ENCODE measurements around the gene PLCL2. TPM values are rescaled to one million over a fixed set of nuclear protein-coding genes. Genes with fewer than 3 reads are reported as not detected.

PLCL2 gene
- total and polyA plus RNA-seq, 2 donors (not counting 3 experiments of a cell fraction or from before 2014, with no cell fraction given): 2.3 to 10.7 TPM

DNA sequence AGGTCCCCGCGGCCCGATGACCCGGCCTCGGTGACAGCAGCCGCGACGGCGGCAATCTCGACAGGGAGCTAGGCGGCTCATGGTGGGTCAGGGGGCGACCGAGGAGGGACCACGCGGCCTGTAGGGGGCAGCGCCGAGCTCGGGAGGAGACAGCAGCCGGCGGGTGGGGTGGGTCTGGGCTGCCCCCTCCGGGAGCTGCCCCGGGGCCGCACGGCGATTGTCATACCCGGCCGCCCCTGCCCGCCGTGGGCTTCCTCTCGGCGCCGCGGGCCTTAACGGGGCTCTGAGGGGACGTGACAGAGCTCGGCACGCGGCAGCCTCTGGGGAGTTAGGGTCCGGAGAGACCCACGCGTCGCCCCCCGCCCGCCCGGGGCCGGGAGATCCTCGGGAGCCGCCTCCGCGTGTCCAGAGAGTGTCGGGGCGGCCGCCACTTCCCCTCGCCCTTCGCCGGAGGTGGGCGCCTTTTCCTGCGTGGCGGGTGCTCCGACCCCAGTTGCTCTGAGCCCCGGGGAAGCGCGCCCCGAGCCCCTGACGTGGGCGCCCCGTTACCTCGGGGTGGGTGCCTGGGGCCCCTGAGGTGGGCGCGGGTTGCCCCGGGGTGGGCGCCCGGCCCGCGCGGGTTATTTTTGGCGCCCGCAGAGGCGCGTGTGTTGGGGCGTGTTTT is 539 bp upstream of the PLCL2 start:
- Histone ChIP-seq H3K4me1 (ENCODE audit: control insufficient read depth, extremely low read depth, insufficient read depth, low read length) (peaks cover 16% of the 10 kb centered on the region), H4K20me1 (replicated peaks; ENCODE audit: control insufficient read depth, extremely low read depth, insufficient read depth, low read length) (no peaks in the 10 kb centered on the region), H3K4me3 (replicated peaks in 1 of 3; ENCODE audit: insufficient read depth in 1 of 3, low read depth in 1 of 3, low read length in 3 of 3) (peak overlapping the region; percentile 93 to 97 (median 95)), H3K9ac (replicated peaks; ENCODE audit: extremely low read depth, insufficient read depth, low read length) (peak overlapping the region; percentile 80), H3K36me3 (ENCODE audit: control insufficient read depth in 2 of 2, extremely low read depth in 1 of 2, insufficient read depth in 2 of 2, low read length in 2 of 2) (no peaks in the 10 kb centered on the region), H3K27ac (ENCODE audit: insufficient read depth, low read depth, low read length) (peak overlapping the region; percentile 50), H3K9me3 (replicated peaks; ENCODE audit: control insufficient read depth, insufficient read depth, low read length) (no peaks in the 10 kb centered on the region), H2AFZ (ENCODE audit: low read depth, low read length) (peak overlapping the region; percentile 85), H3K9me1 (replicated peaks; ENCODE audit: control insufficient read depth, extremely low read depth, insufficient read depth, low read length) (no peaks in the 10 kb centered on the region), H3K4me2 (ENCODE audit: insufficient read depth, low read length) (peak overlapping the region; percentile 58), H3K27me3 (ENCODE audit: control insufficient read depth in 2 of 2, insufficient read depth in 2 of 2, low read length in 2 of 2) (no peaks in the 10 kb centered on the region), H3K79me2 (ENCODE audit: control insufficient read depth, insufficient read depth, low read length) (peaks cover 11% of the 10 kb centered on the region)
- DNase-seq (ENCODE audit: low read depth, low spot score): peak; percentile 55
- POLR2A ChIA-PET: interaction anchor here (0.7 kb wide), 1 partner anchor 348 kb away, joined by 5 read pairs; no protein-coding TSS in a partner anchor
- dilution Hi-C loops (cut with MboI; ENCODE audit: extremely low pct_ligation_motif_present, low sequenced_read_pairs) (no loop called here), intact Hi-C loops (cut with micrococcal nuclease) (loop anchor here (1.0 to 2.0 kb wide), 6 partner anchors 20 to 349 kb away; no protein-coding TSS in a partner anchor)
- TF ChIP-seq GATA2 (IDR thresholded peaks at IDR 0.05; ENCODE audit: insufficient read depth, insufficient read length, low read depth, low read length) (no peak), FOS (IDR thresholded peaks at IDR 0.05; ENCODE audit: borderline replicate concordance, insufficient read depth, low read length) (peak; percentile 4), POLR2A (IDR thresholded peaks at IDR 0.05; ENCODE audit: low read depth, low read length) (no peak), POLR2AphosphoS5 (IDR thresholded peaks at IDR 0.05; ENCODE audit: insufficient read depth, low read depth, low read length) (peak; percentile 29)
- TF ChIP-seq, protein P1, sequence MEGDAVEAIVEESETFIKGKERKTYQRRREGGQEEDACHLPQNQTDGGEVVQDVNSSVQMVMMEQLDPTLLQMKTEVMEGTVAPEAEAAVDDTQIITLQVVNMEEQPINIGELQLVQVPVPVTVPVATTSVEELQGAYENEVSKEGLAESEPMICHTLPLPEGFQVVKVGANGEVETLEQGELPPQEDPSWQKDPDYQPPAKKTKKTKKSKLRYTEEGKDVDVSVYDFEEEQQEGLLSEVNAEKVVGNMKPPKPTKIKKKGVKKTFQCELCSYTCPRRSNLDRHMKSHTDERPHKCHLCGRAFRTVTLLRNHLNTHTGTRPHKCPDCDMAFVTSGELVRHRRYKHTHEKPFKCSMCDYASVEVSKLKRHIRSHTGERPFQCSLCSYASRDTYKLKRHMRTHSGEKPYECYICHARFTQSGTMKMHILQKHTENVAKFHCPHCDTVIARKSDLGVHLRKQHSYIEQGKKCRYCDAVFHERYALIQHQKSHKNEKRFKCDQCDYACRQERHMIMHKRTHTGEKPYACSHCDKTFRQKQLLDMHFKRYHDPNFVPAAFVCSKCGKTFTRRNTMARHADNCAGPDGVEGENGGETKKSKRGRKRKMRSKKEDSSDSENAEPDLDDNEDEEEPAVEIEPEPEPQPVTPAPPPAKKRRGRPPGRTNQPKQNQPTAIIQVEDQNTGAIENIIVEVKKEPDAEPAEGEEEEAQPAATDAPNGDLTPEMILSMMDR (IDR thresholded peaks at IDR 0.05; ENCODE audit: extremely low read depth in 1 of 2, insufficient read depth in 1 of 2, low read depth in 1 of 2, low read length in 2 of 2): peak; percentile 66 to 86
- CTCF ChIA-PET: interaction anchor here (0.6 to 4.6 kb wide), 31 partner anchors 10 to 348 kb away, joined by 3 to 42 read pairs (median 4); no protein-coding TSS in a partner anchor
- FAIRE-seq: no peak
- no TSS peak for BruUV-seq (replicated peaks)
